Stimulated activated CD8-positive, alpha-beta memory T cell treated with anti-CD3 and anti-CD28 coated beads, Interleukin-15, amount 100 ng/mL, for 48 hours (primary cell): ENCODE measurements around the gene TSPYL2.

Source experiments
- DNase-seq, 2 donors: peaks; one replicate each; pipeline ENCODE4 v3.0.0-alpha.2; 2020; ENCODE audit warnings: low read depth in 2 of 2

The TSPYL2 gene

DNA sequence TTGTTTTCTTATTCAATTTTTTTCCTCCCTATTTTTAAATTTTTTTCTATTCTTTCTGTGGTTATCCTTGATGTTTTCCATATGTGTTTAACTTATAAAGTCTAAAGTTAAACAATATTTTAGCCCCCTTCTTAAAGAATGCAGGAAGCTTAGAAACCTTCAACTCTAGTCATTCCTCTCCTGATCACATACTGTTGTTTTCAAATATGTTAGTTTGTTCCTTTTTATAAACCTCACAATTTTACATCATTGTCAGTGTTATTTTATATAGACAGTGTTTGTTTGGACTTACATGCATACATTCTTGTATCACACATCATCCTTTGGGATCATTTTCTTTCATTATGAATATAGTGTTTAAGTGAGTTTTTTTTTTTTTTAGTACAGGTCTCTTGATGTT, 43.3 kb downstream of the TSPYL2 start:
- no peak for DNase-seq

DNA sequence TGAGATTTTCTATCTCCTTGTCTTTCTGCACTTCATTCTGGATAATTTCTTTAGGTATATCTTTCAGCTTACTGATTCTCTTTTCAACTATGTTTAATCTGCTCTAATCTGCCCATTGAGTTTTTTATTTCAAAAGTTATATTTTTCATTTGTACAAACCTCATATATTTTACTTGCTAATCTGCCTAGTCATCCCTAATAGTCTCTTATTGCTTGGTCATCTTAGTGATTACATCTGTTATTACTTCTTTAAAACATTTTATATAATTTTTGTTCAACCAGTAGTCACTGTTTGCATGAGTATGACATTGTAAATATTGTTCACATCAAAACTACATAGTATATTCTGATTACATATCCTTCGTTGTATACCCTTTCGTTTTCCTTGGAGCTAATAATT, 44.2 kb downstream of the TSPYL2 start:
- no peak for DNase-seq

DNA sequence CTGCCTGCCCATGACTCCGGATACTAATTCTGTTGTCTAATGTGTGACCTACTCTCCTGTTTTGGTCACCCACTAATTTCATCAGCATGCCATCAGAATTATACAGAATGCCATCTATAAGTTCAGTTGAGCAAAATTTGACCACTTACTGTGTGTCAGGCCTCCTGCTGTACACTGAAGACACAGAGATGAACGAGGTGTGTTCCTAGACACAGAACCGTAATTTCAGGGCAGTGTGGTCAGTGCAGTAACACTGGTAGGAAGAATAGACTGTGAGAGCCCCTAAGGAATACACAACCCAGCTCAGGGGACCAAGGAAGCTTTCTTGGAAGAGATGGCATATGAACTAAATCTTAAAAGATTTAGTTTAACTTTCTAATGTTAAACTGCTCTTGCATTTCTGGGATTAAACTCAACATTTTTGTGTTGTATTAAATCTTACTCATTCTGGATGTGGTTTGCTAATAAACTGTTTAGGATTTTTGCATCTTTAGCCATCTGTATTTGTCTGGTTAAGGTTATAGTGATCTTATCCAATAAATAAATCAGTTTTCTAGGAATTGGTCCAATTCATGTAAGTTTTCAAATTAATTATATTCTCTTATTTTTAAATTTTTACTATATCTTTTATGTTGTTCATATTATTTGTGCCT, 46.1 kb downstream of the TSPYL2 start:
- DNase-seq: no peak

DNA sequence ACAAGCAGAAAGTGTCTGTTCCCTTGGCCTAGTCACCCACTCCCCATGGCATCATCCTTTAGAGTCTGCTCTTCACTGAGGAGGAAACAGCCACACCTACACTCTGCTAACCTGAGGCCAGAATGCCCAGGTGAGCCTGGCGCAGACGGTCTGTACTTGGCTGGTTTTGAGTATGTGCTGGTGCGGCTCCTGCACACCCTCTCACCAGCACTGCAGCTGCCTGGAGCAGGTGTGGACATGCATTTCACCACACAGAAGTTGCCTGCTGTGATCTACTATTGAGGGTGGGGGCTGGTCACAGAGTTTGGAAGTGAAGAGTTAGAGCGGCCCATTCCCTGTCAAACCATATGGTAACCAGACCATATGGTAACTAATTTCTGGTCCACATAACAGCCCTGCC, 51.2 kb downstream of the TSPYL2 start:
- no peak for DNase-seq

DNA sequence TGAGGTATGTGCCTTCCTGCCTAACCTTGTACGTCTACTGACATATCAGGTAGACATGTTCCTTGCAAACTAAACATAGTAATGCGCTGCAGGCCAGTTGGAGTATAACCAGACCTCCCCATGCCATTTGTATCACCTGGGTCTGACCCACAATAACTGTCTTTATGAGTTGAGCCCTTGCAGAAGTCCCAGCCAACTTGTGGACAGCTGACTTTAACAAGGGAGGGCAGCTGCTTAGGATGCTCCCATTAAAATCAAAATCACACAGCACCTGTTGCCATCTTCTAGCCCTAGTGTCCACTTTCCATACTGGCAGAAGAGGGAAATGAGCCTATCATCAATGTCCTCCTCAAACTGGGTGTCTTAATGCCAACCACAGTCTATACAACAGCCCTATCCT, 53.4 kb downstream of the TSPYL2 start:
- DNase-seq: no peak
